Measurements from ENCODE around the gene FBXW11. TPM values are rescaled to one million over a fixed set of nuclear protein-coding genes. Genes with fewer than 3 reads are reported as not detected.
"Not testable (repeated sequence)": the region's sequence is repeated elsewhere in the genome, so short reads cannot be mapped to it uniquely, and the experiment has no call there.

Gene FBXW11
- total RNA-seq, 2 donors from 2014 or later = 43.2 to 55.2 TPM

GRCh38 chr5:171931163-171931562 lies 75.3 kb downstream of the FBXW11 start:
- peaks cover 8 to 14% of the 10 kb centered on the region in 2 donors for H3K36me3 Mint-ChIP-seq (ENCODE audit: insufficient read depth in 2 of 2)
- ATAC-seq (replicated peaks in 1 of 2) = no peak
- H3K27ac Mint-ChIP-seq = no peak overlapping the region
- peaks cover 0 to 2% of the 10 kb centered on the region in 2 donors for H3K9me3 Mint-ChIP-seq
- no peak for DNase-seq
- H3K4me3 Mint-ChIP-seq = peak overlapping the region in 1 of 2 donors; percentile 66
- no peaks in the 10 kb centered on the region for H3K27me3 Mint-ChIP-seq (ENCODE audit: low read depth)
- H3K4me1 Mint-ChIP-seq (ENCODE audit: low read depth) = peaks cover 54% of the 10 kb centered on the region

GRCh38 chr5:171927345-171927941 lies 79.0 kb downstream of the FBXW11 start:
- ATAC-seq (replicated peaks in 1 of 2) (no peak), DNase-seq (no peak)
- no peaks in the 10 kb centered on the region for H3K27me3 Mint-ChIP-seq (ENCODE audit: low read depth)
- peaks cover 65% of the 10 kb centered on the region for H3K4me1 Mint-ChIP-seq (ENCODE audit: low read depth)
- no peak overlapping the region for H3K4me3 Mint-ChIP-seq
- H3K9me3 Mint-ChIP-seq = no peaks in the 10 kb centered on the region
- peaks cover 1 to 9% of the 10 kb centered on the region in 2 donors for H3K36me3 Mint-ChIP-seq (ENCODE audit: insufficient read depth in 2 of 2)
- H3K27ac Mint-ChIP-seq = no peak overlapping the region

- Mint-ChIP-seq H3K4me1 (ENCODE audit: low read depth) (peaks cover 65% of the 10 kb centered on the region), H3K36me3 (ENCODE audit: insufficient read depth in 2 of 2) (peaks cover 1 to 9% of the 10 kb centered on the region in 2 donors), H3K27ac (no peak overlapping the region), H3K9me3 (no peaks in the 10 kb centered on the region), H3K4me3 (no peak overlapping the region), H3K27me3 (ENCODE audit: low read depth) (no peaks in the 10 kb centered on the region)
- DNase-seq = no peak
- ATAC-seq (replicated peaks in 1 of 2) = no peak
These were observed 80.1 kb downstream of the FBXW11 start for GRCh38 chr5:171926311-171926710.

- Mint-ChIP-seq H3K27me3 (ENCODE audit: low read depth) (no peaks in the 10 kb centered on the region), H3K36me3 (ENCODE audit: insufficient read depth in 2 of 2) (peaks cover 1 to 6% of the 10 kb centered on the region in 2 donors), H3K4me1 (ENCODE audit: low read depth) (peaks cover 70% of the 10 kb centered on the region), H3K4me3 (no peak overlapping the region), H3K9me3 (no peaks in the 10 kb centered on the region), H3K27ac (no peak overlapping the region)
- DNase-seq = no peak
- no peak for ATAC-seq (replicated peaks in 1 of 2)
These were observed 81.8 kb downstream of the FBXW11 start for GRCh38 chr5:171924493-171925122.

- no peak for ATAC-seq (replicated peaks in 1 of 2)
- DNase-seq = no peak
- no peaks in the 10 kb centered on the region for H3K9me3 Mint-ChIP-seq
- H3K4me1 Mint-ChIP-seq (ENCODE audit: low read depth) = peaks cover 45% of the 10 kb centered on the region
- peaks cover 0 to 4% of the 10 kb centered on the region in 2 donors for H3K36me3 Mint-ChIP-seq (ENCODE audit: insufficient read depth in 2 of 2)
- H3K4me3 Mint-ChIP-seq = peak overlapping the region in 1 of 2 donors; percentile 50
- H3K27ac Mint-ChIP-seq = peak overlapping the region; percentile 90
- H3K27me3 Mint-ChIP-seq (ENCODE audit: low read depth) = no peaks in the 10 kb centered on the region
These were observed 85.6 kb downstream of the FBXW11 start for GRCh38 chr5:171920765-171921391.

- H3K4me1 Mint-ChIP-seq (ENCODE audit: low read depth) = peaks cover 54% of the 10 kb centered on the region
- not testable (repeated sequence) for H3K36me3 Mint-ChIP-seq (ENCODE audit: insufficient read depth in 2 of 2); H3K27me3 Mint-ChIP-seq (ENCODE audit: low read depth); ATAC-seq (replicated peaks in 1 of 2); H3K4me3 Mint-ChIP-seq; DNase-seq; H3K9me3 Mint-ChIP-seq; H3K27ac Mint-ChIP-seq
These were observed 90.7 kb downstream of the FBXW11 start for GRCh38 chr5:171915700-171916099.

- peaks cover 0 to 5% of the 10 kb centered on the region in 2 donors for H3K36me3 Mint-ChIP-seq (ENCODE audit: insufficient read depth in 2 of 2)
These were observed 91.6 kb downstream of the FBXW11 start for GRCh38 chr5:171914726-171915338.

GRCh38 chr5:171913987-171914273 lies 92.5 kb downstream of the FBXW11 start:
- no peak for ATAC-seq (replicated peaks in 1 of 2)
- Mint-ChIP-seq H3K36me3 (ENCODE audit: insufficient read depth in 2 of 2) (peaks cover 2 to 11% of the 10 kb centered on the region in 2 donors), H3K9me3 (no peaks in the 10 kb centered on the region), H3K27me3 (ENCODE audit: low read depth) (no peaks in the 10 kb centered on the region), H3K4me3 (peak overlapping the region in 1 of 2 donors; percentile 49), H3K4me1 (ENCODE audit: low read depth) (peaks cover 46% of the 10 kb centered on the region), H3K27ac (peak overlapping the region; percentile 13)
- DNase-seq = no peak

More at GRCh38 chr5:171914726-171915338, 91.6 kb downstream of the FBXW11 start:
- ATAC-seq (replicated peaks in 1 of 2) = no peak
- peaks cover 48% of the 10 kb centered on the region for H3K4me1 Mint-ChIP-seq (ENCODE audit: low read depth)
- no peaks in the 10 kb centered on the region for H3K9me3 Mint-ChIP-seq
- H3K4me3 Mint-ChIP-seq = no peak overlapping the region
- H3K27me3 Mint-ChIP-seq (ENCODE audit: low read depth) = no peaks in the 10 kb centered on the region
- DNase-seq = no peak
- H3K27ac Mint-ChIP-seq = no peak overlapping the region

GRCh38 chr5:171911152-171911551 lies 95.3 kb downstream of the FBXW11 start:
- H3K4me3 Mint-ChIP-seq = no peak overlapping the region
- DNase-seq (no peak), ATAC-seq (replicated peaks in 1 of 2) (no peak)
- peaks cover 64% of the 10 kb centered on the region for H3K4me1 Mint-ChIP-seq (ENCODE audit: low read depth)
- H3K27ac Mint-ChIP-seq = no peak overlapping the region
- H3K27me3 Mint-ChIP-seq (ENCODE audit: low read depth) = no peaks in the 10 kb centered on the region
- H3K9me3 Mint-ChIP-seq = no peaks in the 10 kb centered on the region
- H3K36me3 Mint-ChIP-seq (ENCODE audit: insufficient read depth in 2 of 2) = peaks cover 2 to 11% of the 10 kb centered on the region in 2 donors

- no peaks in the 10 kb centered on the region for H3K9me3 Mint-ChIP-seq
- H3K36me3 Mint-ChIP-seq (ENCODE audit: insufficient read depth in 2 of 2) = peaks cover 2 to 6% of the 10 kb centered on the region in 2 donors
- DNase-seq (no peak), ATAC-seq (replicated peaks in 1 of 2) (no peak)
- H3K27ac Mint-ChIP-seq = no peak overlapping the region
- H3K4me1 Mint-ChIP-seq (ENCODE audit: low read depth) = peaks cover 63% of the 10 kb centered on the region
- no peaks in the 10 kb centered on the region for H3K27me3 Mint-ChIP-seq (ENCODE audit: low read depth)
- no peak overlapping the region for H3K4me3 Mint-ChIP-seq
These were observed 97.8 kb downstream of the FBXW11 start for GRCh38 chr5:171908638-171909037.

- no peaks in the 10 kb centered on the region for H3K9me3 Mint-ChIP-seq
- peaks cover 63% of the 10 kb centered on the region for H3K4me1 Mint-ChIP-seq (ENCODE audit: low read depth)
- H3K4me3 Mint-ChIP-seq = peak overlapping the region in 1 of 2 donors; percentile 69
- peaks cover 2 to 6% of the 10 kb centered on the region in 2 donors for H3K36me3 Mint-ChIP-seq (ENCODE audit: insufficient read depth in 2 of 2)
- ATAC-seq (replicated peaks in 1 of 2) (peak; percentile 82 to 86), DNase-seq (peak; percentile 53 to 61)
- H3K27me3 Mint-ChIP-seq (ENCODE audit: low read depth) = no peaks in the 10 kb centered on the region
- H3K27ac Mint-ChIP-seq = peak overlapping the region; percentile 63
These were observed 98.6 kb downstream of the FBXW11 start for GRCh38 chr5:171907725-171908343.

- Mint-ChIP-seq H3K4me1 (ENCODE audit: low read depth) (peaks cover 57% of the 10 kb centered on the region), H3K36me3 (ENCODE audit: insufficient read depth in 2 of 2) (peaks cover 2 to 6% of the 10 kb centered on the region in 2 donors), H3K4me3 (peak overlapping the region; percentile 29 to 84), H3K9me3 (no peaks in the 10 kb centered on the region), H3K27me3 (ENCODE audit: low read depth) (no peaks in the 10 kb centered on the region), H3K27ac (peak overlapping the region; percentile 94)
- no peak for DNase-seq
- ATAC-seq (replicated peaks in 1 of 2) = peak; percentile 84 to 86
These were observed 99.5 kb downstream of the FBXW11 start for GRCh38 chr5:171906703-171907590.

All from activated T-cell treated with anti-CD3 and anti-CD28 coated beads, Interleukin-2, amount 50 U/mL, for 72 hours (primary cell).